ENCODE data around the gene FREM1.

GRCh38 chr9:14831074-14831473 is 79.2 kb downstream of the FREM1 start:
- TF ChIP-seq EZH2 (IDR thresholded peaks at IDR 0.05; ENCODE audit: borderline replicate concordance, insufficient read depth, low read length, poor library complexity, severe bottlenecking) (no peak), RAD21 (conservative IDR thresholded peaks at IDR 0.05) (no peak), CTCF (IDR thresholded peaks at IDR 0.05; ENCODE audit: poor library complexity, severe bottlenecking) (no peak), EP300 (conservative IDR thresholded peaks at IDR 0.05; ENCODE audit: poor library complexity, severe bottlenecking) (no peak), TAF1 (IDR thresholded peaks at IDR 0.05; ENCODE audit: low read depth) (no peak)

Data from neural cell (in vitro differentiated cells).